HuH-7.5 (cell line): ENCODE measurements around the gene GADL1.

Experiments used
- DNase-seq: peaks from one replicate; pipeline ENCODE4 v3.0.0; 2011; ENCODE audit warnings: low spot score

The GADL1 gene

GRCh38 chr3:30756218-30756617, 138.2 kb downstream of the GADL1 start:
- no peak for DNase-seq

DNA sequence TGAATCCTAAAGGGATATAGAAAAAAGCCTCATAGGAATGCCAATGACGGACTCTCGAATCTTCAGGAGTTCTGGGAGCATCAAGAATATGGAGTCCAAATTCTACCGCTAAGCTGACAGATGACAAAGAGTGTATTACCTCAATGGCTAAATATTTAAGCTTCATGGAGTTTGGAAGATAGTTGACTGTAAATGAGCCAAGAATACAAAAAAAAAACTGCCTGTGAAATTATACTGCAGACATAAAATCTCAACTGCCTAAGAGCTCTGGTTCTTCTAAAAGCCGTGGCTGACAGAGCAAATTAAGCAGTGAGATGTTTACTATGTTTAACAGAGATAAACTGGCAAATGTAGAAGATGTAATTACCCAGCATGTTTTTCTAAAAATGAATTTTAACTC, 140.0 kb downstream of the GADL1 start:
- no peak for DNase-seq

- no peak for DNase-seq
Measured at GRCh38 chr3:30753766-30754165, 140.7 kb downstream of the GADL1 start.

GRCh38 chr3:30752970-30753369, 141.5 kb downstream of the GADL1 start:
- DNase-seq, result no peak

DNA sequence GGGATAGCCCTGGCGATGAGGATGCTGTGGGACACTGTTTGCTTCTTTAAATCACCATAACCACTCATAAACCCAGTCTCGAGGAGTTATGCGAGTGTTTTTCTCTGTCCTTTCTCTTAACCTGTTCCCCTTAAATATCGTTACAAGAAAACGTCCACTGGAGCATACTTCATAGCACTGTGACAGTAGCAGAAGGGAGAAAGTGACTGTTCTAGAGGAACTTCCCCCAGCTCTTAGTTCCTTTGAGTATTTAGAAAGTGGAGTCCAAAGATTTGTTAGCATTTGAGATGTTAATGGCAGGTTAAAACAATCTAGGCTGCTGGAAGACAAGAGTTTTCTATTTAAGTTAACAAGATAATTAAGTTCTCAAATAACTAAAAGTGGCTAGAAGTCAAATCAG, 142.0 kb downstream of the GADL1 start:
- no peak for DNase-seq

DNA sequence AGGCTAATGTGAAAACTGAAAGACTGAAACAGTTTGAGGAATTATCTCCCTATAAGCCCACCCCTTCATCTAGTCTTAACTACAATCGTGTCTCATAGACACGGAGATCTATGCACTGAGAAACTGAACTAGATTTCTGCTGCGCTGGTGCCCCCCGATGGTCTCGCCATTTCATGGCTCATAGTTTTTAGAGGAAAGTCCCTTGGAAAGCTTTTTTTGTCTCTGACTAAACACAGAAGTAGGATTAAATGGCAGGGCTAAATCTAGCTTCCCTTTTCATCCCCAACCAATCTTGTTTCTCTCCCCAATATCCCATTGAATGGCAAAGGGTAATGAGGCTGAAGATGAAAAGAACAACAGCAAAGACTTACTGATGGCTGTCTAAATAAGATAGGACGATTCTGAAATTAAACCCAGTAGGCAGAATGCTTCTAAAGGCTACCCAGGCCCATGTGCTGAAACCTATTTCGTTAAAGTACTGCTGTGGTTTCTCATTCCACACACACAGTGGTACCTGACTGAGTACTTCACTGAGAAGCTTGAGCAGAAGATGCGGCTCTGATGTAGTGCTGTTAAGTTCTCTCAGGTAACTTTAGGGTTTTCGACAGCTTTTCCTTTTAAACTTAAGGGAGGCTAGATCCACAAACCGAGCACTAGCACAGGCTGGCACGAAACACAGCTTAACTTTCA, 142.7 kb downstream of the GADL1 start:
- no peak for DNase-seq

DNA sequence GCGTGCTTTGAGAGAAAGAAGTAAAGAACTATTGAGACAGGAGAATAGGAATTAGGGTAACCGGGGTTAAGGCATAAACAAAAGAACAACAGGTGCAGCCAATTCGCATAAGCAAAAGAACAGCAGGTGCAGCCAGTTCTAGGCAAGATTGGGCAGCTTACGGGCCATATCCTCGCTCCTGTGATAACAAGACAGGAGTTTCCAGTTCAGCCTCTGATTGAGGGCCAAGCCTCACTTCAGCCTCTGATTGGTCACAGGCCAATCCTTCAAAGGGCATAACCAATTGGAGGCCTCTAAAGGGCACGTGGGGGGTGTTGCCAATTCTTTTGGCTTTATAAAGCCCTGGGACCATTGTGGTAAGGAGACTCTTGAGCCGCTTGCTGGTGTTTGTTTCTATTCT, 143.5 kb downstream of the GADL1 start:
- no peak for DNase-seq

GRCh38 chr3:30749230-30749629, 145.2 kb downstream of the GADL1 start:
- no peak for DNase-seq

DNA sequence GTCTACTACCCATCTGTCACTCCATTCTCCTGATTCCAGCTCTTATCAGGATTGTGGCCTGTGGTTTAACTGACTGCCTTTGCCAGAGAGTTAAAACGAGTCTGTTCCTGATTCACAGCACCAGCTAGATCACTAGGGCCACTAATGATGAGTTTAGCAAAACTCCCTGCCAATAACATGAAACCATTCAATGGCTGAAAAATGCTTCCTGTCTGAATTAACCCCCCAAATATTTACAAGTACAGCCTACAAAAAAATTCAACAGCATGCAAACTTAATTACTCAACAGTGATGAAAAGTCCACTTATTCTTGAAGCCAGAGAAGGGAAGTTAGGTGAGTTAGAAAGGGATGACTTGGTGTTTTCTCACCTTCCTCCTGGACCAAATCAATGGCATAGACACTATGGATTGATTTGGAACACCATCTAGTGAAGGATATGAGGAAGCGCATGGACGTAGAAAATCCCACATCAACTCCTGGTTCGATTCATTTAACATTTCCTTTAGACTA, 146.6 kb downstream of the GADL1 start:
- DNase-seq, result peak; percentile 15

DNA sequence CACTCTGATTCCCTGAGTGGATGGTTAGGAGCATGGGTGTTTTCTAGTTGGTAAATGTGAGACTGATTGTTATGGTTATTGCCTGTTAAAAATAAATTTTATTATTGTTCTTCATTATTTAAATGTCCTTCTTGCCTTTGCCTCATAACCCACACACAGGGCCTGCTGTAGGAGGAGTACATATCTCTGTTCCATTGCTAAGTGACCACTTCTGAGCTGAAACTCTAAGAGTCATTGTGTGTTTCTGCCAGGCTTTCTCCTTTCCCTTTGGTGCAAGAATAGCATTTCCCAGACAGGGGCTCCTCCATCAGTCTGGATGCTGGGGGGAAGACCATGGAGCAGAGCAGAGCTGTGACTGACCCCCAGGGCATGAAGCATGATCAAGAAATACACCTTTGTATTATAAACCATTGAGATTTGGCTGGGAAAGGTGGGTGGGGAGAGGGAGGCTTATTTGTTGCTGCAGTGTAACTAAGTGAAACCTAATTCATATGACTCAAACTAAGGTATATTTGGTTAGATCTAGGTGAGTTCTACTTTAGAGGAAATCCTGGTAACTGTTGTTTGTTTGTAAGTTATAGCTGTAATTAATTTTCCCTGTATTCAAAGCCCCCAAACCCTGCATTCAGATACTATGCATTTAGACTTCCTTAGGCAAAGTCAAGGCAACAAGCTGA, 150.7 kb downstream of the GADL1 start:
- DNase-seq, result no peak

- DNase-seq, result no peak
Measured at GRCh38 chr3:30742796-30743619, 151.5 kb downstream of the GADL1 start.

DNA sequence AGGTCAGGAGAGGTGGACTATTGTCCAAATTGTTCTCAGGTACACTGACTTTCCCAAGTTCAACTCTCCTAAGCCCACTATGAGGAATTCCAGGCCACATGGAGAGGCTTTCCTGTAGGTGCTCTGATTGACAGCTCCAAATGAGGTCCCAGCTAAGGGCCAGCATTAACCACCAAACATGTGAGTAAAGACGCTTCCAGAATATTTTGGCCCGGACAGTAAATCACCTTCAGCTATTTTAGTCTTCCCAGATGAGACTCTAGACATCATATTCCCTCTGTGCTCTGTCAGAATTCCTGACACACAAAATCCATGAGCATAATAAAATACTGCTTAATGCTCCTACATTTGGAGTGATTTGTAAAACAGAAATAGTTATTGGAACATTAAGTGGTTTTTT, 152.6 kb downstream of the GADL1 start:
- no peak for DNase-seq

GRCh38 chr3:30738605-30739004, 155.9 kb downstream of the GADL1 start:
- DNase-seq, result no peak

DNA sequence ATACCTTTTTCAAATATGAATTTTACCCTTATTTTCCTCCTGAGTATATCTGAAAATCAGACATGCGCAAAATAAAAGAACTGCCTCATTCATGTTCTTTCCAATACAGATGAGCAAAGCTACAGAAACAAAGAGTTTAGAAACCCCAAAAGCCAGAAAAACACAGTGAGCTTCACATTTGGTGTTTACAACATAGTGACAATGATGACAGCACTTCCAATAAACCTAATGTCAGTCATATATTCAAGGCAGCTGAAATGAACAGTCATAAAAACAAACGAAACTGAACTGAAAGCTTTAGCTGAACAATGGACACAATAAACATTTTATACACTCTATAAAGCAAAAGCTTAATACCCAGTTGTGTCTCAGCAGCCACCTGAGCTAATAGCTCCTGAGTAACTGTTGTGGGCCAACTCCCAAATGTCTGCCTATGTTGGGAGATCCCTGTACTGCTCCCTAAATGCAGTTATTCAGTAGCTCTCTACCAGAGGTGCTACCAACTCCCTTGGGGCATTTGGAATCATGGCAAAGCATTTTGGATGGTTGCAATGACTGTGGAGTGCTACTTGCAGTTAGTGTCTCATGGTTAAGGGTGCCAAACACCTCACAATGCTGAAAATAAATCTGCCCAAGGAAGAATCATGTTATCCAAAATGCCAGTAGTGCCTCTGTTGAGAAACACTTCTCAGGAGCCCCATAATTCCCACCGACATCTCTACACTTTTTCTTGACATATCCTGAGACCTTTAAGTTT, 156.5 kb downstream of the GADL1 start:
- DNase-seq, result no peak

DNA sequence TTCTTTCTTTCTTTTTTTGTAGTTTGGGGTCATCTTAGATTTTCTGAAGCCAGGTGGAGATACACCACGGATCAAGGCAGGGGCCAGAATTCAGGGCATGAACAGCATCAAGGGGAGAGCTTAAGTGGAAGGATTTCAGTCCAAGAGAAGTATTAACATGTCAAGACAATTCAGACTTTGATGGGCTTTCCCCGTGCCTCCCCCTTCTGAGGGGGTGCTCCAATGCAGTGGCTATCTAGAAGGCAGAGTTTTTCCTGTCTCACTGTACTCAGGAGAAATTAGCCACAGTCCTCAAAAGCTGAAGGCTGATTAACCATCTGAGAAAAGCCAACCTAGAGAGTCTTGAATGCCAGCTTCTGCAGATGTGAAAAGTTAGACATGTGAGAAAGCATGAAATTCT, 160.8 kb downstream of the GADL1 start:
- DNase-seq, result no peak

- no peak for DNase-seq
Measured at GRCh38 chr3:30733209-30733608, 161.3 kb downstream of the GADL1 start.

GRCh38 chr3:30730967-30731366, 163.5 kb downstream of the GADL1 start:
- DNase-seq, result no peak

DNA sequence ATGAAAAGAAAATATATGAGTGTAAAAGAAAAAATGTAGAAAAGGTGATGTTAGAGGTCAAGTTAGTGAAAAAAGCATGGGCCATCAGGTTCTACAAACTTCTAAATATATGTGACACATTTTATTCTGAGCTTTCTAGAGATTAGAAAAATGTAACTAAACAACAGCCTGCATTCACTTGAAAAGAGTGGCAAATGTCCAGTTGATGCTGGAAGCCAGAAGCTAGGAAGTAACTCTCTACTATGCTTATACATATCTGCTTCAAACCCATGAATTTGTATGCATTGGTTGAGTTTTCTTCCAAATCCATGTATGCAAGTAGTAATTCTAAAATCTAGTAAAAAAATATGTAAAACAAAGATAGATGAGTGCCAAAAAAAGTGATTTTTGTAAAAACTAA, 164.5 kb downstream of the GADL1 start:
- no peak for DNase-seq

- DNase-seq, result no peak
Measured at GRCh38 chr3:30729512-30729911, 164.9 kb downstream of the GADL1 start.

DNA sequence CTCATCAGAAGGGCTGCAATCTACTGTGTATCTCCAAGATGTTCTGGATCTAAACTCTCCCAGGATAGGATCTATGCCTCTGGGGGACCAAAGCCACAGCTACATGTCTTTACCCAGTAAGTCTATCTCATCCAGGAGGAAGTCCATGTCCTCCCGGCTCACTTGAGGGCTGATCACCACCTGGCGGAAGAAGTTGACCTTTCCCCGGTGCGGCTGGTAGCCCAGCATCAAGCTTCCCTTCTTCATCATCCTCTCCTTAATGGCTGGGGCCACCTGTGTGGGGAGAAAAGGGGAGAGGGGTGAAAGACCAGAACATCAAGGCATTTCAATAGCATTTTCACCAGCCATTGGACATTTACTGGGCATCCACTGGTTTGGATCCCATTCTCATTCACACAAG, 166.3 kb downstream of the GADL1 start:
- no peak for DNase-seq

DNA sequence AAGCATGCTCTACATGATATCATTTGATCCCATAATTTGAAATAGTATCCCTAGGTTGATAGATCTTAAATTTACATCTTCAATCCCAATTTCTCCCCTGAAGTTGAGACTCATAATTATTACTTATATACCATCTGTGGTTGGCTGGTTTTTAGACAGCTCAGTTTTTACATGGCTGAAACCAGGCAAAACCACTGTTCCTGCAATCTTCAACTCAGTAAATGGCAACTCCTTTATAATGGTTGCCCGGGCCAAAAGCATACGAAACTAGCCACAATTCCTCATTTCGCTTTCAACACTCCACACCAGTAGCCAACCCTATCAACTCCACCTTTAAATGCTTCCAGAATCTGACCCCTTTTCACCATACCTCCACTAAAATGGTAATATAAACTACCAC, 169.6 kb downstream of the GADL1 start:
- DNase-seq, result no peak

GRCh38 chr3:30723211-30723610, 171.2 kb downstream of the GADL1 start:
- DNase-seq, result no peak
